SU-DHL-6 (cell line): ENCODE data around the gene RABL2B.

Source experiments
- H2AFZ ChIP-seq: fragments of 200-600 bp; sonication (generic); 2 replicates; pipeline ENCODE4 v1.6.1; 2014; ENCODE audit warnings: low read depth, mild to moderate bottlenecking, moderate library complexity, mixed read lengths, antibody characterized with exemption, low read length; ENCODE audit not compliant: severe bottlenecking
- H3F3A ChIP-seq: fragments of 200-600 bp; shearing (Covaris generic); 2 replicates; pipeline ENCODE4 v1.6.0; 2016; ENCODE audit warnings: antibody characterized with exemption, mild to moderate bottlenecking; ENCODE audit not compliant: insufficient read depth
- H3K27ac ChIP-seq: fragments of 200-600 bp; sonication (generic); 2 replicates; pipeline ENCODE4 v1.5.1; 2016; ENCODE audit warnings: low read depth, mild to moderate bottlenecking, low read length, moderate library complexity, mixed read lengths
- H3K27me3 ChIP-seq: fragments of 200-600 bp; sonication (generic), shearing (Covaris generic); 2 replicates; pipeline ENCODE4 v1.6.0; 2014; ENCODE audit warnings: mild to moderate bottlenecking, low read length
- H3K36me3 ChIP-seq: fragments of 200-600 bp; sonication (generic); 2 replicates; pipeline ENCODE4 v1.6.1; 2014; ENCODE audit warnings: mild to moderate bottlenecking, low read length, mixed read lengths
- H3K4me2 ChIP-seq: fragments of 300-600, 200-600 bp; shearing (Covaris generic), sonication (generic); 2 replicates; pipeline ENCODE4 v1.6.0; 2014; ENCODE audit warnings: low read length, low read depth, mild to moderate bottlenecking; ENCODE audit not compliant: poor library complexity, severe bottlenecking
- H3K4me3 ChIP-seq: fragments of 200-600 bp; sonication (generic); 2 replicates; pipeline ENCODE4 v1.5.1; 2014; ENCODE audit warnings: antibody characterized with exemption, low read length, mild to moderate bottlenecking, mixed read lengths; ENCODE audit not compliant: insufficient read depth, poor library complexity, severe bottlenecking
- H3K79me2 ChIP-seq: fragments of 200-600 bp; sonication (generic); 2 replicates; pipeline ENCODE4 v1.6.1; 2014; ENCODE audit warnings: mild to moderate bottlenecking, low read length, moderate library complexity; ENCODE audit not compliant: insufficient read depth
- H3K9ac ChIP-seq: fragments of 200-600 bp; sonication (generic); 2 replicates; pipeline ENCODE4 v1.7.0; 2014; ENCODE audit warnings: mild to moderate bottlenecking, low read length
- H3K9me2 ChIP-seq: fragments of 200-600 bp; sonication (generic); replicated peaks from 2 replicates; pipeline ENCODE4 v1.6.1; 2014; ENCODE audit warnings: low read length; ENCODE audit not compliant: insufficient read depth
- H3K9me3 ChIP-seq: fragments of 200-600 bp; sonication (generic); 2 replicates; pipeline ENCODE4 v1.6.1; 2014; ENCODE audit warnings: low read length, mixed read lengths; ENCODE audit not compliant: insufficient read depth
- H4K20me1 ChIP-seq: fragments of 200-600 bp; sonication (generic); 2 replicates; pipeline ENCODE4 v1.6.1; 2014; ENCODE audit warnings: low read depth, mild to moderate bottlenecking, antibody characterized with exemption, low read length, moderate library complexity, mixed read lengths
- CTCF ChIP-seq: fragments of 200-600 bp; sonication (generic); IDR thresholded peaks from one replicate; pipeline ENCODE4 v1.5.1; 2017; ENCODE audit warnings: antibody characterized with exemption, mild to moderate bottlenecking, low read length, moderate library complexity; ENCODE audit not compliant: insufficient read depth, poor library complexity, severe bottlenecking
- EZH2phosphoT487 ChIP-seq: fragments of 200-600 bp; sonication (generic), shearing (Covaris generic); conservative IDR thresholded peaks from 2 replicates; pipeline ENCODE4 v1.6.1; 2018; ENCODE audit warnings: mild to moderate bottlenecking, antibody characterized with exemption, low read length, moderate library complexity, mixed read lengths

The RABL2B gene

GRCh38 chr22:50735739-50736030 is 47.8 kb downstream of the RABL2B start:
- Histone ChIP-seq H3K9ac (no peak overlapping the region), H2AFZ (no peak overlapping the region), H3K27ac (no peak overlapping the region), H3F3A (no peaks in the 10 kb centered on the region), H4K20me1 (no peaks in the 10 kb centered on the region), H3K4me2 (no peak overlapping the region), H3K9me3 (no peaks in the 10 kb centered on the region), H3K27me3 (peaks cover 3% of the 10 kb centered on the region; the same call in 1 of the 2 replicates), H3K4me3 (no peak overlapping the region), H3K36me3 (no peaks in the 10 kb centered on the region), H3K79me2 (no peaks in the 10 kb centered on the region), H3K9me2 (no peaks in the 10 kb centered on the region)
- TF ChIP-seq CTCF (no peak), EZH2phosphoT487 (no peak)

GRCh38 chr22:50734986-50735738 is 48.3 kb downstream of the RABL2B start:
- Histone ChIP-seq H4K20me1 (no peaks in the 10 kb centered on the region), H2AFZ (no peak overlapping the region), H3K27ac (no peak overlapping the region), H3K79me2 (no peaks in the 10 kb centered on the region), H3K4me3 (no peak overlapping the region), H3K9me3 (no peaks in the 10 kb centered on the region), H3K27me3 (peaks cover 3% of the 10 kb centered on the region; the same call in 1 of the 2 replicates), H3K36me3 (no peaks in the 10 kb centered on the region), H3K9ac (no peak overlapping the region), H3F3A (no peaks in the 10 kb centered on the region), H3K4me2 (no peak overlapping the region), H3K9me2 (no peaks in the 10 kb centered on the region)
- TF ChIP-seq CTCF (no peak), EZH2phosphoT487 (no peak)

- no peak overlapping the region for H3K9ac ChIP-seq
- H3K79me2 ChIP-seq = no peaks in the 10 kb centered on the region
- no peak overlapping the region for H2AFZ ChIP-seq
- H3K9me3 ChIP-seq = no peaks in the 10 kb centered on the region
- H3K36me3 ChIP-seq = no peaks in the 10 kb centered on the region
- no peaks in the 10 kb centered on the region for H3K9me2 ChIP-seq
- H3K27ac ChIP-seq = no peak overlapping the region
- H3K4me3 ChIP-seq = no peak overlapping the region
- H3F3A ChIP-seq = no peaks in the 10 kb centered on the region
- H3K27me3 ChIP-seq = peaks cover 3% of the 10 kb centered on the region; the same call in 1 of the 2 replicates
- no peak for TF ChIP-seq EZH2phosphoT487
- no peak for TF ChIP-seq CTCF
- no peak overlapping the region for H3K4me2 ChIP-seq
- H4K20me1 ChIP-seq = no peaks in the 10 kb centered on the region
These were observed 49.1 kb downstream of the RABL2B start for GRCh38 chr22:50734343-50734771.
